Neural crest cell (in vitro differentiated cells): Measurements from ENCODE around the gene RYK. TPM values are rescaled to one million over a fixed set of nuclear protein-coding genes. Genes with fewer than 3 reads are reported as not detected.

ENCODE experiments used
- DNase-seq: peaks from one replicate; pipeline ENCODE4 v3.0.0; 2021; ENCODE audit warnings: low read depth, mixed read lengths, low spot score
- H3K27ac Mint-ChIP-seq: one replicate; pipeline ENCODE4 v1.8.0; 2021; ENCODE audit warnings: mild to moderate bottlenecking, mixed read lengths; ENCODE audit not compliant: unreplicated experiment
- H3K27me3 Mint-ChIP-seq: 2 replicates; pipeline ENCODE4 v1.8.0; 2021; ENCODE audit warnings: low read depth, mild to moderate bottlenecking, mixed read lengths
- H3K36me3 Mint-ChIP-seq: 2 replicates; pipeline ENCODE4 v1.8.0; 2021; ENCODE audit warnings: low read depth, mild to moderate bottlenecking, mixed read lengths
- H3K4me1 Mint-ChIP-seq: 2 replicates; pipeline ENCODE4 v1.8.0; 2021; ENCODE audit warnings: mixed read lengths
- H3K4me3 Mint-ChIP-seq: one replicate; pipeline ENCODE4 v1.8.0; 2021; ENCODE audit warnings: mild to moderate bottlenecking, mixed read lengths
- H3K9me3 Mint-ChIP-seq: 2 replicates; pipeline ENCODE4 v1.8.0; 2021; ENCODE audit warnings: mixed read lengths
- CTCF ChIP-seq: fragments of 200-600 bp; sonication (generic); conservative IDR thresholded peaks from 2 replicates; pipeline ENCODE4 v1.5.0; 2021; ENCODE audit warnings: antibody characterized with exemption, mild to moderate bottlenecking
- long read RNA-seq: library from polyadenylated mRNA; unstranded; transcript quantifications from one replicate; pipeline ENCODE4 v2.0.0, GENCODE V29; 2020
- total RNA-seq: library from RNA; stranded (reverse); gene quantifications from 2 replicates; pipeline ENCODE4 v1.2.1, GENCODE V29; 2021

RYK gene
- 56.1 and 57.4 TPM in 2 replicates for total RNA-seq
- long read RNA-seq, full-length matches to known transcripts = 8 of 22 reads
- long read RNA-seq, partial matches to known transcripts = 12 of 22 reads
- long read RNA-seq, other reads (novel, unspliced or antisense) = 2 of 22 reads

GRCh38 chr3:134250717-134251220 lies at the start of gene RYK:
Gene RYK, minus strand, starts transcription at chr3:134250859. Its CDS starts 205 bp downstream, at chr3:134250654.
- Mint-ChIP-seq H3K27ac (peak within 1 kb of the TSS; percentile 81), H3K4me1 (peaks cover 43% of the 10 kb centered on the region), H3K4me3 (peak within 1 kb of the TSS; percentile 97), H3K36me3 (no peaks in the 10 kb centered on the region), H3K27me3 (no peaks in the 10 kb centered on the region), H3K9me3 (no peaks in the 10 kb centered on the region)
- TF ChIP-seq CTCF = no peak
- DNase-seq = peak; percentile 80

- Mint-ChIP-seq H3K4me3 (no peak overlapping the region), H3K9me3 (peaks cover 6% of the 10 kb centered on the region), H3K27me3 (no peaks in the 10 kb centered on the region), H3K27ac (no peak overlapping the region), H3K36me3 (peaks cover 3% of the 10 kb centered on the region), H3K4me1 (peaks cover 8% of the 10 kb centered on the region)
- TF ChIP-seq CTCF = no peak
- no peak for DNase-seq
These were observed 49.2 kb upstream of the RYK start for GRCh38 chr3:134299888-134300206.

DNA sequence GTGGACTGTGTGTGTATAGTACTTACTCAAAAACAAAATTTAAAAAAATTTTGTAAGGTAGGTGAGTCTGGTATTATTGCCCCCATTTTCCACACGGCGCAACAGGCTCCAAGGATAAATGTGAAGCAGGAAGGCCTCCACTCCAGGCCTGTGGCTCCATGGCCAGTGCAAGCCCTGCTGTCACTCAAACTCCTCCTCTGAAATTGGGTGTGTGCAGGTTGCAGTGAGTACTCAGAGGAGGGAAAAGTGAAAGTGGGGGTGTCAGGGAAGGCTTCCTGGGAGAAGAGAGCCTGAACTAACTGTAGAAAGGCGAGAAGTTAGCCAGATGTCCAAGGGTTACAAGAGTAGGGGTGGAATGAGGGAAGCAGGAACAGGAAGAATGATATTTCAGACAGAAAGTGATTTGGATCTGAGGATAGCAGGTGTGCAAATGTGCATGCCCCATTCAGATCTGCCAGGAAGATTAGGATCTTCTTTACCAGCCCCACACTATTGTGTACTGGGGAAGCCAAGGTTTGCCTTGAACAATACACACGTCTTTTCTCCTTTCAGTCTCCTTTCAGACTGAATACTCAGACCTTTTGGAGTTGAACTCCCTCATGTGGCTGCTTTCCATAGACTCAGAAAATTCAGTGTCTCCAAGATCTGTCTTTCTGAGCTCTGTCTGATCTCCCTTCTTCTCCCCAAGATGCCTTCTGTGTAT lies 48.7 kb upstream of the RYK start:
- Mint-ChIP-seq H3K9me3 (peaks cover 6% of the 10 kb centered on the region), H3K27ac (no peak overlapping the region)

DNA sequence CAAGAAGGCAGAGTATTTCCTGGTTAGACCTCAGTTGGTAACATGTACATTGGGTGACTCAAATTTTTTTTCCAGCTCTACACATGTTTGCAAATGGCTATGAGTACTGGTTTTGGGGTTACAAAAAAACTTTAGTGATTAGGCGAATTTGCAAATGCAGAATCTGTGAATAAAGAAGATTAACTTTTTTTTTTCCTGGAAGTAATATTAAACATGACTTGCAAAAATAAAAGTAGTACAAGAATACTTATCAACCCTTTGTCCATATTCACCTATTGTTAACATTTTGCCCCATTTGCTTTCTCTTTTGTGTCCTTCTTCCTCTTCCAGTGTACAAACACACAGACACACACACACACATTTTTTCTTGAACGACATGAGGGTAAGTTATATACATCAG lies 47.6 kb upstream of the RYK start:
- Mint-ChIP-seq H3K9me3 (peaks cover 6% of the 10 kb centered on the region), H3K27me3 (no peaks in the 10 kb centered on the region), H3K4me1 (peaks cover 8% of the 10 kb centered on the region), H3K36me3 (peaks cover 3% of the 10 kb centered on the region), H3K27ac (no peak overlapping the region), H3K4me3 (no peak overlapping the region)
- DNase-seq = no peak
- TF ChIP-seq CTCF = no peak

More for the DNA sequence above, 48.7 kb upstream of the RYK start:
- DNase-seq = no peak
- Mint-ChIP-seq H3K36me3 (peaks cover 3% of the 10 kb centered on the region), H3K4me3 (no peak overlapping the region), H3K4me1 (peaks cover 8% of the 10 kb centered on the region), H3K27me3 (no peaks in the 10 kb centered on the region)
- peak; percentile 50 for TF ChIP-seq CTCF

DNA sequence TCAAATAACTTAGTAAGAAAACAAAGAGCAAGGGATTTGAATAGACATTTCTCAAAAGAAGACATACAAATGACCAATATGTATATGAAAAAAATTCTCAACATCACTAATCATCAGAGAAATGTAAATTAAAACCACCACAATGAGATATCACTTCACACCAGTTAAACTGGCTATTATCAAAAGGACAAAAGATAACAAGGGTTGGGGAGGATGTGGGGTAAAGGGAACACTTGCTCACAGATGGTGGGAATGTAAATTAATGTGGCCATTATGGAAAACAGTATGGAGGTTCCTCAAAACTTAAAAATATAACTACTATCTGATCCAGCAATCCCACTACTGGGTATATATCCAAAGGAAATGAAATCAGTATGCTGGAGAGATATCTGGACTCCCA lies 46.0 kb upstream of the RYK start:
- Mint-ChIP-seq H3K4me1 (peaks cover 8% of the 10 kb centered on the region), H3K27ac (no peak overlapping the region), H3K27me3 (no peaks in the 10 kb centered on the region), H3K9me3 (peaks cover 6% of the 10 kb centered on the region), H3K4me3 (no peak overlapping the region), H3K36me3 (peaks cover 3% of the 10 kb centered on the region)
- TF ChIP-seq CTCF = no peak
- DNase-seq = no peak
